Stimulated activated CD4-positive, alpha-beta T cell treated with anti-CD3 and anti-CD28 coated beads, TNF-alpha, amount 100 ng/mL, for 1 hour (primary cell): Measurements from ENCODE around the gene ABHD14A.

Experiments
- DNase-seq, 3 donors: peaks; one replicate each; pipeline ENCODE4 v3.0.0-alpha.2; 2020; ENCODE audit warnings: low read depth in 3 of 3, low spot score in 1 of 3

ABHD14A gene

GRCh38 chr3:51994530-51994929, 19.7 kb downstream of the ABHD14A start:
- DNase-seq: no peak

GRCh38 chr3:51995346-51996163, 20.7 kb downstream of the ABHD14A start, which contains the start of gene RPL29:
TSS of gene RPL29 (minus strand) at chr3:51995895. CDS start at chr3:51995461, 434 bp downstream.
- peak; percentile 79 to 84 (median 83) for DNase-seq

- no peak for DNase-seq
Observed at GRCh38 chr3:51997172-51997571, 22.3 kb downstream of the ABHD14A start.

- no peak for DNase-seq
Observed at GRCh38 chr3:51997935-51998596, 23.2 kb downstream of the ABHD14A start.

- DNase-seq: no peak
Observed at GRCh38 chr3:51998774-51999173, 23.9 kb downstream of the ABHD14A start.

- no peak for DNase-seq
Observed at GRCh38 chr3:51999846-52000245, 25.0 kb downstream of the ABHD14A start.

- DNase-seq: peak; percentile 57 to 75 (median 68)
Observed at GRCh38 chr3:52001443-52001974, 26.6 kb downstream of the ABHD14A start.

- DNase-seq: no peak
Observed at GRCh38 chr3:52002748-52003147, 27.9 kb downstream of the ABHD14A start.

- DNase-seq: no peak
Observed at GRCh38 chr3:52004163-52004787, 29.4 kb downstream of the ABHD14A start.

- DNase-seq: no peak
Observed at GRCh38 chr3:52004906-52005395, 30.1 kb downstream of the ABHD14A start.

GRCh38 chr3:52005571-52005986, 30.7 kb downstream of the ABHD14A start:
- no peak for DNase-seq

- no peak for DNase-seq
Observed at GRCh38 chr3:52006017-52006819, 31.4 kb downstream of the ABHD14A start.

GRCh38 chr3:52006820-52007133, 31.9 kb downstream of the ABHD14A start:
- no peak for DNase-seq

- no peak for DNase-seq
Observed at GRCh38 chr3:52007291-52007690, 32.4 kb downstream of the ABHD14A start.

GRCh38 chr3:52010431-52010830, 35.6 kb downstream of the ABHD14A start:
- DNase-seq: no peak

GRCh38 chr3:52012699-52013098, 37.8 kb downstream of the ABHD14A start:
- no peak for DNase-seq

- no peak for DNase-seq
Observed at GRCh38 chr3:52013802-52014598, 39.1 kb downstream of the ABHD14A start.

- DNase-seq: no peak
Observed at GRCh38 chr3:52014613-52015012, 39.7 kb downstream of the ABHD14A start.

- no peak for DNase-seq
Observed at GRCh38 chr3:52015438-52016228, 40.8 kb downstream of the ABHD14A start.
